HepG2 (cell line): Measurements from ENCODE around the gene GRIK4. TPM values are rescaled to one million over a fixed set of nuclear protein-coding genes. Genes with fewer than 3 reads are reported as not detected.

ENCODE experiments used
- ATF3 ChIP-seq: sonication (generic); formaldehyde crosslinking; IDR thresholded peaks from 2 replicates; pipeline ENCODE4 v1.4.0; 2020; ENCODE audit warnings: missing genetic modification reagents
- ATF5 ChIP-seq: sonication (generic); formaldehyde crosslinking; IDR thresholded peaks from 2 replicates; pipeline ENCODE4 v1.4.0; 2020; ENCODE audit warnings: mild to moderate bottlenecking, low read depth, missing genetic modification reagents
- ATF6 ChIP-seq: sonication (generic); formaldehyde crosslinking; conservative IDR thresholded peaks from 2 replicates; pipeline ENCODE4 v1.4.0; 2020; ENCODE audit warnings: missing genetic modification reagents
- HCFC1 ChIP-seq: fragments of 150-350 bp; IDR thresholded peaks from 2 replicates; pipeline ENCODE4 v1.6.1; 2014; ENCODE audit warnings: low read depth, low read length
- HOXA3 ChIP-seq: sonication (generic); formaldehyde crosslinking; IDR thresholded peaks from 2 replicates; pipeline ENCODE4 v1.5.0; 2020; ENCODE audit warnings: missing genetic modification reagents
- JDP2 ChIP-seq: sonication (generic); formaldehyde crosslinking; IDR thresholded peaks from 2 replicates; pipeline ENCODE4 v1.8.1; 2022; ENCODE audit warnings: missing genetic modification reagents, borderline replicate concordance
- MTA1 ChIP-seq: sonication (generic); formaldehyde crosslinking; IDR thresholded peaks from 2 replicates; pipeline ENCODE4 v1.4.0; 2020; ENCODE audit warnings: missing genetic modification reagents, mild to moderate bottlenecking, borderline replicate concordance
- NONO ChIP-seq, 2 experiments: fragments of 450-650 bp in 1 of 2; sonication (generic) in 1 of 2; formaldehyde crosslinking in 1 of 2; IDR thresholded peaks in 1 of 2; conservative IDR thresholded peaks in 1 of 2; 2 replicates each; pipeline versions ENCODE4 v1.6.1 to v1.8.0; 2017 to 2022; ENCODE audit warnings: mild to moderate bottlenecking in 1 of 2, missing genetic modification reagents in 1 of 2, moderate library complexity in 1 of 2
- NR2C2 ChIP-seq: sonication (generic); formaldehyde crosslinking; IDR thresholded peaks from 2 replicates; pipeline ENCODE4 v1.4.0; 2020; ENCODE audit warnings: missing genetic modification reagents, mild to moderate bottlenecking, moderate library complexity, borderline replicate concordance
- NRL ChIP-seq: sonication (generic); formaldehyde crosslinking; IDR thresholded peaks from 2 replicates; pipeline ENCODE4 v1.5.0; 2020; ENCODE audit warnings: missing genetic modification reagents, mild to moderate bottlenecking, moderate library complexity, borderline replicate concordance
- RXRB ChIP-seq: IDR thresholded peaks from 2 replicates; pipeline ENCODE4 v1.6.1; 2016; ENCODE audit warnings: borderline replicate concordance, missing genetic modification reagents, missing compliant biosample characterization
- SOX13 ChIP-seq, 3 experiments: fragments of 450-650 bp in 1 of 3; sonication (generic) in 1 of 3; formaldehyde crosslinking in 1 of 3; IDR thresholded peaks in 2 of 3; conservative IDR thresholded peaks in 1 of 3; 2 replicates each; pipeline versions ENCODE4 v1.5.0 to v1.6.1; 2016 to 2020; ENCODE audit warnings: antibody characterized with exemption in 1 of 3, mild to moderate bottlenecking in 1 of 3, missing compliant biosample characterization in 1 of 3, missing genetic modification reagents in 1 of 3, moderate library complexity in 1 of 3
- SOX5 ChIP-seq: IDR thresholded peaks from 2 replicates; pipeline ENCODE4 v1.6.1; 2016; ENCODE audit warnings: borderline replicate concordance
- TEF ChIP-seq: sonication (generic); formaldehyde crosslinking; IDR thresholded peaks from 2 replicates; pipeline ENCODE4 v1.5.0; 2020; ENCODE audit warnings: missing genetic modification reagents
- TFAP4 ChIP-seq: sonication (generic); IDR thresholded peaks from 2 replicates; pipeline ENCODE4 v1.6.1; 2016; ENCODE audit warnings: low read depth, borderline replicate concordance
- TGIF2 ChIP-seq: IDR thresholded peaks from 2 replicates; pipeline ENCODE4 v1.6.1; 2016; ENCODE audit warnings: control low read depth, missing compliant biosample characterization
- ZNF160 ChIP-seq: sonication (generic); formaldehyde crosslinking; IDR thresholded peaks from 2 replicates; pipeline ENCODE4 v1.8.0; 2022; ENCODE audit warnings: mild to moderate bottlenecking, inconsistent platforms, missing genetic modification reagents
- ZNF451 ChIP-seq: sonication (generic); formaldehyde crosslinking; IDR thresholded peaks from 2 replicates; pipeline ENCODE4 v1.5.0; 2020; ENCODE audit warnings: mild to moderate bottlenecking, missing genetic modification reagents
- ZNF609 ChIP-seq: sonication (generic); formaldehyde crosslinking; IDR thresholded peaks from 2 replicates; pipeline ENCODE4 v1.4.0; 2020; ENCODE audit warnings: mild to moderate bottlenecking, missing genetic modification reagents, borderline replicate concordance
- ZNF83 ChIP-seq: sonication (generic); formaldehyde crosslinking; IDR thresholded peaks from 2 replicates; pipeline ENCODE4 v1.4.0; 2020; ENCODE audit warnings: missing genetic modification reagents, mild to moderate bottlenecking, borderline replicate concordance
- polyA plus RNA-seq, 8 experiments: library from polyadenylated mRNA; depleted of rRNA in 3 of 8; stranded (reverse) in 7 of 8; unstranded in 1 of 8; fragments of >200 nt; fragmentation: Illumina TruSeq in 4 of 8; extraction: Trizol in 4 of 8; gene quantifications; 2 replicates each; pipeline versions ENCODE4 v1.2.1 to v1.2.3, GENCODE V29; 2011 to 2016; ENCODE audit warnings: low read depth in 4 of 8, missing spikeins in 1 of 8, mixed read lengths in 1 of 8; ENCODE audit not compliant: insufficient read depth in 1 of 8
- total RNA-seq, 5 experiments: library from RNA; depleted of rRNA; stranded (reverse); fragments of >200 nt; fragmentation: Illumina TruSeq; extraction: Trizol; gene quantifications; 2 replicates each; pipeline ENCODE4 v1.2.3, GENCODE V29; 2016; ENCODE audit warnings: low read depth in 1 of 5

GRIK4 gene
- total and polyA plus RNA-seq, 2 of the 13 experiments (the other 11 are each of a cell fraction or from before 2014, with no cell fraction given), result 0.04 to 0.07 TPM

- TF ChIP-seq TEF (CRISPR knock-in tag) (no peak), RXRB (CRISPR knock-in tag) (0 out of 2 replicates have a peak, but pooled peaks have one; percentile 22), ATF5 (CRISPR knock-in tag) (no peak), NR2C2 (CRISPR knock-in tag) (no peak), ATF3 (CRISPR knock-in tag) (peak; percentile 70), MTA1 (CRISPR knock-in tag) (no peak), NRL (CRISPR knock-in tag) (no peak), HCFC1 (no peak), ZNF160 (CRISPR knock-in tag) (no peak), NONO (IDR thresholded peaks at IDR 0.05) (no peak), NONO (CRISPR knock-in tag; conservative IDR thresholded peaks at IDR 0.05) (no peak), TFAP4 (peak; percentile 13; the same call in 1 of the 2 replicates), SOX13 (IDR thresholded peaks at IDR 0.05) (no peak), SOX13 (CRISPR knock-in tag; conservative IDR thresholded peaks at IDR 0.05 in 1 of 2, IDR thresholded peaks at IDR 0.05 in 1 of 2) (0 out of 4 replicates have a peak, but pooled peaks of 1 of the 2 experiments have one; percentile 26), SOX5 (CRISPR knock-in tag) (peak; percentile 24; the same call in 1 of the 2 replicates), ZNF83 (CRISPR knock-in tag) (no peak), ATF6 (CRISPR knock-in tag) (no peak), ZNF609 (CRISPR knock-in tag) (no peak), ZNF451 (CRISPR knock-in tag) (no peak), HOXA3 (no peak), JDP2 (CRISPR knock-in tag) (no peak), TGIF2 (CRISPR knock-in tag) (0 out of 2 replicates have a peak, but pooled peaks have one; percentile 34)
Measured at GRCh38 chr11:120532832-120533196, 21.3 kb downstream of the GRIK4 start (continued).
